Limb (tissue), 2 donors: ENCODE measurements around the gene NPHP4.
A peak's percentile ranks its signal among the peaks of the same experiment; 100 is the strongest.

ENCODE experiments used
- DNase-seq, 2 donors: peaks; one replicate each; pipeline ENCODE4 v3.0.0-alpha.2; 2016; ENCODE audit errors: extremely low spot score in 2 of 2

The NPHP4 gene

DNA sequence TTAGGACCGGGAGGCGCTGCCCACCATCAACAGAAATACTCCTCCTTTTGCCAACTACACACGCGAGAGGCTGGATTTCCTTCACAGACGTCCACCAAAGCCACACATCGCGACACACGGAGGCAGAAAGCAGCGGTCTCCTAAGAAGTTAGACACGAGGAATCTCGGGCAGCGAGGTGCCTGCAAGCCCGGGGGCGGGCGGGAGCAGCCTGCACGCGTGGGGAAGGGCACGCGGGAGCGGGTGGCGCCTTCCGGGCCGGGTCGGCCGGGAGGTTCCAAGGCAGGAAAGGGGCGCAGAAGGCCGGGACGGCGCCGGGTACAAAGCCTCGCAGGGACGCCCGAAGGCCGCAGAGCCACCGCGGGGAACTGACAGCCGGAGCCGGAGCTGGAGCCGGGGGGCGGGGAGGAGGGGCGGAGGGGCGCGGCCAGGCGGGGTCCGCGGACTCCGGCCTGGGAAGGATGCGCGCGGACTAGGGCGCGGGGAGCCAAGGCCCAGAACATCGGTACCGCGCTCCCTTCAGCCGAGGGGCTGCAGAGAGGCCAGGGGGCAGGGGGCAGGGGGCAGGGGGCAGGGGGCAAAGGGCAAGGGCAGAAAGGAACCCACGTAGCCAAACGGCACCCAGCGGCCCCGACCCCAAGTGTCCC is 722 bp downstream of the NPHP4 start:
- DNase-seq: peak in 1 of 2 donors; percentile 79

DNA sequence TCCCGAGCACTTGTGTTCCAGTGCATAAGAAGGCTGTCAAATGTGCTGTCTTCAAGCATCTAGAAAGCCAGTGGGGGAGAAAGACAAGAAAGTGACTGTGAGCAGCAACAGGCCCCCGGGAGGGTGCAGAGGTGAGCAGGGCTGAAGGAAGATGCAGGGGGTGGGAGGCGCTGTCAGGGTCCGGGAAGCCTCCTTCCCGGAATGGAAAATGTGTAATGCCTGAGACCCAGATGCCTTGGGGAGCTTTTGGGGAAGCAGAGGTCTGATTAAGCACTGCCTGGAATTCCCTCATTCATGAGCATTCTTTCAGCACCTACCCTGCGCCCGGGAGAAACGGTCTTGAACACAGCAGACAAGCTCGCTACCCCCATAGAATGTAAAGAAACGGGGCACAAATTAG is 1.3 kb downstream of the NPHP4 start:
- no peak for DNase-seq

DNA sequence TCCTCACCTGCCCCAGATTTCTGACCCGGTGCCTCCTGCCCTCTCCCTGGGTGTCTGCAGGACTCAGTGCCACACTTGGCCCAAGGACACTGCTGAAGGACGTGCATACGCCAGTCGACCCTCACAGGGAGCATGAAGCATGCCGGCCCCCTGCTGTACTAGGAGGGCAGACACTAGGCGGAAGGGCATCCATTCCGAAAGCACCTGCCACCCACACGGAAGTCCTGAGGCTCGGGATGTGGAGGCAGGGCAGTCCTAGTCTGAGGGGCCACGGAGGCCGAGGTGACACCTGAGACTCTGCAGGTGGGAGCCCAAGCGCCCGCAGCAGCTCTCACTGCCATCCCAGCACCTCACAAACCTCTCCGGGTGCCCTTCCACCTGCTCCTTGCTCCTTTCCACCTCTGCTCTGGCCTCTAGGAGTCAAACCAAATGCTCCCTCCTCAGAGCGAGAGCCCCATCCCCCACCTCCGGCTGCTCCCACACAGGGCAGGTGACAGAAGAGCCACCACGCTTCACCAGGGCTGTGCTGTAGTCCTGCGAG is 2.4 kb downstream of the NPHP4 start:
- DNase-seq: no peak

DNA sequence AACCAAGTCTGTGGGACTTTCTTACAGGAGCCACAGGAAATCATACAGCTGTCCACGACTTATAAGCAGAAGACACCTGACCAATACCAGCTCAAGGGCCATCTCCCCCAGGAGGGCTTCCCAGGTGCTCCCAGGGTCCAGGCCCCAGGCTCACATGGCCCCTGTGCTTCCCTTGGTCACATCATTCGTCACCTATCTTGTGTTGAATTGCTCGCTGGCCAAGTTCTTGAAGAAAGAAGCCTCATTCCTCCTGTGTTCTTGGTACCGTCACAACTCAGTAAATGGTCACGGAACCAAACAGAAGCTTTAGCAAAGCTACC is 3.0 kb downstream of the NPHP4 start:
- DNase-seq: no peak

DNA sequence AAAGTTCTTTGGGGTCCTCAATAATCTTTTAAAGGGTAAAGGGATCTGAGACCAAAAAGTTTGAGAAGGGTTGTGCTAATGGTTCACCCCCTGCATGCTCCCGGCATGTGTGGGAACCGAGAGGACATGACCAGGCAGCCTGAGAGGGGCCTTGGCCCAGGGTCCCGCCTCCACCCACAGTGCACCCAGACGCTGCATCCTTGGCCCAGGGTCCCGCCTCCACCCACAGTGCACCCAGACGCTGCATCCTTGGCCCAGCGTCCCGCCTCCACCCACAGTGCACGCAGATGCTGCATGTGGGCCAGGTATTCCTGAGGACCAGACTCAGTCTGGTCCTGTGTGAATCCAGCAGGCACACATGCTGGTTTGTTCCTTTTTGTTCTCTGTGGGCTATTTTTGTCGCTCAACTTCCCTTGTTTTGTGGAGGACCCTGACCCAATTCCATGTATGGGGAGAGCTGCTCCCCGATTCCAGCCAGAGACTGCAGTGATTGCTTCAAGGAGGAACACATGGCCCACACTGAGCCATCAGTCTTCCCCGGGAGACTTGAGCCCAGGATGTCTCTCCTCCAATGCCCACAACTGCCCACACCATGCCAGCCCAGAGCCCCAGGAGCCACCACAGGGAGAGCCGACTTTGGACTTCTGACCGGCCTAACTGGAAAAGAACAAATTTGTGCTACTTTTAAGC is 3.5 kb downstream of the NPHP4 start:
- DNase-seq: no peak

DNA sequence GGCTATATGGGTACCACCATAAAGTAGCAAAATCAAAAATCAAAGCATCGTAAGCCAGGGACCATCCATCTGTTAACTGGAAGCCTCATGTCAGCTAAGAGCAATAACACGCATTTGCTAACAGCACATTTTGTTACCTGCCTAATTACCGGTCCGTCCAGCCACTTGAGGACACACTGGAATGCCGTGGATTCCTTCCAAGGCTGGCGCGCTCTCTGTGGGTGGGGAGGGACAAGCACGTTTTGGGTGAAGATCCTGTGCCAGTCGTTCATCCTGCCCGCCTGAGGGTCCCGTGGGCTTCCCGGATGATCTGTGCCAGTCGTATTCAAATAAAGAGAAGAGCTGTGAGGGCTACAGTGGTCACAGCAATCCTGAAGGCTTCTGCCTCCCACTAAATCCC is 6.2 kb downstream of the NPHP4 start:
- DNase-seq: no peak

DNA sequence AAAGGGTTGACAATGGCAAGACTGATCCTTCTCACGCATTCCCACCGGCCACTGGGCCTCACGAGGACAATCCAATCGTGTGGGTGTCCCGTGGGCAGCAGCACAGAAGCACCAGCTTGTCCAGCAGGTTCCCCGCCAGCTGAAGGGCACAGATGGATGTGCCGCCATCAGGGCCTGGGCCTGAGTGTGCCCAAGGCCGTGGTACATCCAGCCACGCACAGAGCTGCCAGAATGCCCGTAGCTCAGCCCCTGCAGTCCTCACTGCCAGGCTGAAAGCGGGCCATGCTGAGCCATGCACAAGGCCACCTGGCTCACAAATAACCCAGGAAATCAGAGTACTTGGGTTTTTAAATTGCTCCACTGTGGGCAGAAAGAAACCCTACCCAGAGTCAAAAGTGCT is 7.0 kb downstream of the NPHP4 start:
- no peak for DNase-seq

DNA sequence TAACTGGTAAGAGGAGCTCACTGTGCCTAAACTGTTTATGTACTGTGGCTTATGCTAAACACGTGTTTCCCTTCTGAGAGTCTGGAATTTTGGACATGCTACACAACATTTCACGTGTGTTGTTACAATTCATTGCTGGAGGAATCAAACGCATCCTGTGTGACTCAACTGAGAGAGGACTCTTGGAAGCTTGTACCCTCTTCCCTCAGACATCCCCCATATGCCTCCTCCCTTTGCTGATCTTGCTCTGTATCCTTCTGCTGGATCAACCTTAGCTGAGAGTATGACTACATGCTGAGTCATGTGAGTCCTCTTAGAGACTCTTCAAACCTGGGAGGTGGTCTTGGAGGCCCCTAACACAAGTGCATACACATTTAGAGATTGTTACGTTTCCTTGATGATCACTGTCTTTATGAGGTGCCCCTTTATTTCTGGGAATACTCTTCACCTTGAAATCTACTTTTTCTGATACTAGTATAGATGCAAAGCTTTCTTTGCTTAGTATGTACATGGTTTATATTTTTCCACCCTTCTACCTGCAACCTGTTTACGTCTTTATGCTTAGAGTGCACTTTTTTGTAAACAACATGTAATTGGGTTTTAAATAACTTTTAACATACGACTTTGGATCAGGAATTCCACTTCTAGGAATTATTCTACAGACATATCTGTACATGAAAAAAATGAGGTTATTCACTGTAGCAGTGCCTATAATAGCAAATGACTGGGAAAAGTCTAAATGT is 8.7 kb downstream of the NPHP4 start:
- DNase-seq: no peak

DNA sequence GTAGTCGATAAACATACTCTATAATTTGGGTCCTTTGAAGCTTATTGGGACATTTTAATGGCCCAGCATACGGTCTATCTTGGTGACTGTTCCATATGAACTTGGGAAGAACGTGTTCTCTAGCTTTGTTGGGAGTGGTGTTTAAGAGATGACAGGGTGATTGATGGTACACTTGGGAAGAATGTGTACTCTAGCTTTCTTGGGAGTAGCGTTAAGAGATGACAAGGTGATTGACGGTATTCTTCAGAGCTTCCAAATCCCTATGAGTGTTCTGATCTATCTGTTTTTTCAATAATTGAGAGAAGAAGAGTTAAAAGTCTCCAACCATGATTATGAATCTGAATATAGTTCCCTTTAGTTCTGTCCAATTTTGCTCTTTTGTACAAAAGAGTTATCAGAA is 9.4 kb downstream of the NPHP4 start:
- no peak for DNase-seq

DNA sequence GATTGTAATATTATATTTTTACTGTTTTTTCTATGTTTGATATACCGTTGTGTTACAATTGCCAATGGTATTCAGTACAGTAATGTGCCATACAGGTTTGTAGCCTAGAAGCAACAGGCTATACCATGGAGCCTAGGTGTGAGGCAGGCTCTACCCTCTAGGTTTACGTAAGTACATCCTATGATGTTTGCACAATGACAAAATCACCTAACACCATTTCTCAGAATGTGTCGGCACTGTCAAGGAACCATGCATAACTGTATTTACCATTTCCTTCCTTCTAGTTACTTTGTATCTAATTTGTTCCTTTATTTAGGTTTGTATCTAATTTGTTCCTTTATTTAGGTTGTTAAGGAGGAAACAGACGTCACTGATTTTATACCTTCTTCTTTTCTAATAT is 9.9 kb downstream of the NPHP4 start:
- no peak for DNase-seq

DNA sequence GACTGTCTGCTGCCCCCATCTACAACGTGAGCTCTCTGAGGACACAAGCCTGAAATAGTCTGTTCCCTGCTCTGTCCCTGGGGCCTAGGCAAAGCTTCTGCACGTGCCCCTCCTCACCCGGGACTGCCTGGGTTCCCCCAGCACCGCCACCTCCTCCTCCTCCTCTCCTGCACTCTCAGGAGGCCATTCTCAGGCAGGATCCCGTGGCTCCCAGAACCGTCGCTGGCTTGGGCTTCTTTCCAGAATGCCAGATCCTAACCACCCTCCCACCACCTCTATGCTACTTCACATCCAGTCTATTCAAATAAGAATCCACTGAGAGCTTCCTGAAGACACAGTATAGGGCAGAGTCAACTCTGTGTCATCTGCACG is 11.2 kb downstream of the NPHP4 start:
- DNase-seq: no peak

DNA sequence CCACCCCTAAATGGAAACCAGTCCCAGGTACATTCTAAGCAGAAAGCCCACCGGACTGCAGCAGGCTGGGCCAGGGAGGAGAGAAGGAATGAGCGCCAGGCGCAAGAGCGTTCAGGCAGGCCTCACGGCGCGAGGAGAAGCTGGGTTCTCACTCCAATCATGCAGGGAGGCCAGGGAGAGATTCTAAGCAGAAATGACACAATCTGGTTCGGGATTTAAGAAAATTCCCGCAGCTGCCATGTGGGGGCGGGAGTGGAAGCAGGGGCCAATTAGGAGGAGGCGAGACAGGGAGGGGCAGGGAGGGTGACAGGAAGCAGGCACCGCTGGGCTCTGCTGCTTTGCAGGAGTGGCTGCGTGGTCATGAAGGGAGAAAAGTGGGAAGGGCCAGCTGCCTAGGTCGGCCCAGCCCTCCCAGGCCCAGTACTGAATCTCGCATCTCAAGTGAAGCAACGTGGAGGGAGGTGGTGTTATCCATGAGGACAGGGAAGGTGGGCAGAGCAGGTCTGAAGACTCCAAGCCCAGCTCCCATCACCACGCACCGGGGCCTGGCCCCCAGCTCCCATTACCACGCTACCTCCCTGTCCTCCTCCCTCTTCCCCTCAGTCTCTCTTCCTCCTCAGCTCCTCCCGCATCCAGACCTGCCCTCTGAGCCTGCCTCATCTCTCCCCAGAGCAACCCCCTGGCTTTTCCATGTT is 11.8 kb downstream of the NPHP4 start:
- DNase-seq: peak in 1 of 2 donors; percentile 26

DNA sequence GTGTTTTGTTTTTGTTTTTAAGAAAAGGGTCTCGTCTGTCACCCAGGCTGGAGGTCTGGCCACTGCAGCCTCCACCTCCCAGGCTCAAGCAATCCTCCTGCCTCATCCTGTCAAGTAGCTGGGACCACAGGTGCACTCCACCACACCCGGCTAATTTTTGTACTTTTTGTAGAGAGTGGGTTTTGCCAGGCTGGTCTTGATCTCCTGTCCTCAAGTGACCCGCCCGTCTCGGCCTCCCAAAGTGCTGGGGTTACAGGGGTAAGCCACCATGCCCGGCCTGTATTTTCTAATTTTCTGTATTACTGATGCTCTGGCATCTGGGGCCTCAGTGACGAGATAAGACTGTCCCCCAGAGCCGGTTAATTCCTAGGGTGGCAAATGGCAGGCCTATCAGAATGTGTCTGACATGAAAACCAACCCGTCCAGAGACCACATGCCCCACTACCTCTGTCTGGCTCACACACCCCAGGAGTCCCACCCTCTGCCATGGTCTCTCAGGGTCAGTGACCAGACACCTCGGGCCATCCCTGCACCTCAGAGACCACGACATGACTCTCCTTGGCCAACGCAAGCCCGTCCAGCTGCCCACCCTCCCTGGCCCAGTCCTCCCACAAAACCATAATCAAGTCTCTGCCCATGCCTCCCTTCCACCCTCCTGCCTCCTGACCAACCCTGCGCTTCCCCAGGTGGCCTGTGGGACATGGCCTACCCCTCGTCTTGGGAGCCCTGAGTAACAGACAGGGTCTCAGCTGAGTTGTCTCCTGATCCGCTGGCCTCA is 12.5 kb downstream of the NPHP4 start:
- DNase-seq: no peak

DNA sequence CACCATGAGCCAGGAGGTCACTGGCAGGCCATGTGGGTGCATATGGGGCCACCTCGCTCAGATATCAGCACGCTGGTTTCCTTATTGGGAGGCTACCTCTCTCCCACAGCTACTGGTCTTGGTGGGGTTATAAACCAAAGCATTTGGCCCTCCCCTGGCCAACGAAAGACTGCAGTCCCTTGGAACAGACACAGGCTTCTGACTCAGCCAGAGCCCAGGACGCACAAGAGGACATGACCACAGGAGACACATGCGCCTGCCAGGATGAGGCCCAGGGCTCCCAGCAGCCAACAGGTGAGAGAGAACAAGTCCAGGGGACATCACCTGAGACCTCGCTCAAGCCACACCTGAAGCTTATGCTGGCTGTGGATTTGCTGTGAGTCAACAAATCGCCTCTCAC is 13.8 kb downstream of the NPHP4 start:
- DNase-seq: no peak

DNA sequence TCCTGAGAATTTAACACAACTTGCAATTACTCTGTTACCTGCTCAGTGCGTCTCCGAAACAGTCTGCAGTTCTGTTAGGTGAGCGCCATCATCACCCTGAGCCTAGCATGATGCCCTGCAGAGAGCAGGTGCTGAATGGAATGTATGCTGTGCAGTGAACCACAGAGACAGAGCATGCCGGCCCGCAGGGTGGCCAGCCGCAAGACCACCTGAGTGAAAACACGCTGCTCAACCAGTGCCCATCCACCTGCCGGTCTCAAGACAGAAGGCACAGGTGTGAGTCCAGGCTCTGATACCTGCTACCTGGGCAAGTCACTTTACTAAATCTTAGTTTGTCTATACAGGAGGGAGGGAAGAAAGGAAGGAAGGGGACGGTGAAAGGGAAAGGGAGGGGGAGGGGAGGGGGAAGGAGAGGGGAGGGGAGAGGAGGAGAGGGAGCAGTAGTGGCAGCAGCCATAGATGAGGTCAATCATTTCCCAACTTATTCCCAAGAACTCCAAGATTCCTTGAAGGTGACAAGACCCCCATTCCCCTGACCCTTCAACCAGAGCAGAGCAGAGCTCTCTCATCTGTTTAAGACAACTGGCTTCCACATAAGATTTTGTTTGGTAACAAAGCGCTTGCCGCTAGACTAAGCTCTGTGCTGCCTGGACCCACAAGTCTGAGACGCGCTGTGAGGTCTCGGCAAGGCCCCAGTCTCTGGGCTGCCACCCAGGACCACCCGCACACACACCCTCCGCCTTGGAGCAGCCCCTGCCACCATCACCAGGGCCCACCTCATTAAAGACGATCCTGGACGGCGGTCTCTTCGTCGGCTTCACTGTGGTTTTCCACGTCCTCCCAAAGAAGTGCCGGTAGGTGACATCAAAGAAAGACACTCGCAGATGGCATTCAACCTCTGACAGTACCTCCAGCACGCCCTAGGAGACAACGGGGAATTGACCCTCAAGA is 14.5 kb downstream of the NPHP4 start:
- DNase-seq: no peak

DNA sequence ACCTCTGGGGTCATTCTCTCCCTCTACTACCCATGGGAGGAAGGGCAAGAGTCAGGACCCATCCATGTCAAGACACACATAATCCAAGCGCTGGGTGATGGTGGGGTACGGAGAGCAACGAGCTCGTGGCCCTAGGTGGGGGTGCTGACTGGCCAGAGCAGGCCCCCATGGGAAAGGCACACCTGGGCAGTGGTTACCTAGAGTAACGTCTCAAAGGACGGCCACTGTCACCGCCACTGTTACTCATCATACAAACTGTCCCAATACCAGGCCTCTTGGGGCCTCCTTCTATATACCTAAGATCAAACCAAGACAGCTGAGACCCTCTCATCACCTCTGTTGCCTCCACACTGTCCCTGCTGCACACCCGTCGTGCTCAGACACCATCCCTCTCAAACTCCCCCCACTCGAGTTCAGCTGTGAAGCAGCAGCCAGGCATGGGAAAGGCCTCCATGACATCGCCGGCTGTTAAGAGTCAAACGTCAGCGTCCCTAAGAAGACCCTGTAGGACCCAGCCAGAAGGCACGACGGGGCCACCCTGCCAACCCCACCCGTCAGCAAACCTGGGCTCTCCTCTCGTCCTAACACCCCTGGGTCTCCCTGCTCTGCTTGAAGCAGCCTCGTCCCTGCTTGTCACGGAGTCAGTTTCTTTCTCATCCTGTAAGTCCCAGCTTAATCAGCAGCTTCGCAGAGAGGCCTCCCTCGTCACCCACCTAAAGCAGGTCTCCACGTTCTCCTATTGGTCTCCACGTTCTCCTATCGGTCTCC is 15.3 kb downstream of the NPHP4 start:
- no peak for DNase-seq

DNA sequence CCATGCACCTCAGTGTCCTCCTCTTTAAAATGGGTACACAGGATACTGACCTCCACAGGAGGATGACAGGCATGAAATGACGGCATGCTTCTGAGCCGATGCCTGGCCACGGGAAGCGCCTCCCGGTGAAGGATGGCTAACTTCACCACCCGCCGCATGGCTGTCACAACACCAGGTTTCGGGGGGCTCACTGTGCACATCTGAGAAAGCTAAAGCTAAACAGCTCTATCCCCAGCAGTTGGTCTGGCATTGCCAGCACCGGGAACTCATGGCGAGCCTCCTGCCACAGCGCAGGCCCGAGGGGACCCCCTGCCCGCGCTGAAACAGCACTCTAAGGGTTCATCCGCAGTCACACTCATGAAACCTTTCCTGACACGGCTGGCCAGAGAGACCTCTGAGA is 16.0 kb downstream of the NPHP4 start:
- DNase-seq: no peak

DNA sequence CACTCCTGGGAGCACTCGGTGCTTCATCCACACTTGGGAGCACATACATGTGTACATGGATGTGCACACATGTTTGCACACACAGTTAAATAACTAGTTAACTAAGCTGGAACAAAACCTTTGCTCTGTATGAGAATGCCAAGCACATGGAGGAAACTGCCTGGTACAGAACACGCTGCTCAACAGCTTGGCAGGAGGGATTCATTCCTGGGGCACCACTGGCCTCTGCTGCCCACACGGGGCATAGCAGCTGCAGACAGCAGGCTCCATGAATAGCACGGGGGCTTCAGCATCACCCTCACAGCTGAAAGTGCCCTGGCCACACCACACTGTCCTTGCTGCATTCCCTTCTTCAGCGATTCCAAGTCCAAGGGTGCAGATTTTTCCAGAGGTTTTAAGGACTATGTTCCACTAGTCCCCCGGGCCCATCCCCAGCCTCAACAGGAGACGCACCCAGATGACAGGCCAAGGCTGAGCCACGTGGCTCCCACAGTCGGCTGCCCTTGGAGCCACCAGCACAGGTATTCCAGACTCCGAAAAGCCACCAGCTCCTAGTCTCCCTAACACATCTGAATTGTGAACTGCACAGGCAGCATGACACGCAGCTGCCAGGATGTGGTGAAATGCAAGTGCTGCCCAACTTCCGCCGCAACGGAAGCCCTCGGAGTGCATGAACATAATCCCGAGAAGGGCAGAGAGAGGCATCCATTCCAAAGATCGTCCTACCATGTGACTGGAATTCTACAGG is 16.9 kb downstream of the NPHP4 start:
- peak; percentile 51 to 79 for DNase-seq

DNA sequence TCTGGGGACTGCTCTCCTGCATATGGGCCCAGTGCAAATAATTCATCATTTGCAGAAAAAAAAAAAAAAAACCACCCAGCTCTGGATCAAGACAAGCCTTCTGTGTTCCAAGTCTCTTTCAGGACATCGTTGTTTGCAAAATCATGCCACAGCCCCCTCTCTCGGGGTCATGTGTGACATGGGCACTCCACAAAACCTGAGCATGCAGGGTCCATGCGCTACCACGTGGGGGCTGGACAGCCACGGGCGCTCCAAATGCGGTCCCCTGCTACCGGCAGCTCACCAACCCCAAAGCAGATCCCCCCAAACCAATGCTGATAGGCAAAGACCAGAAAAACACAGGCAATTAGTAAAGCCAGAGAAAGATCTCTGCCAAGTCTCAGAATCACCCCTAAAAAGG is 17.6 kb downstream of the NPHP4 start:
- no peak for DNase-seq
